ENCODE results near the gene MAP3K14. TPM values are rescaled to one million over a fixed set of nuclear protein-coding genes. Genes with fewer than 3 reads are reported as not detected.
"Not testable (repeated sequence)": the region's sequence is repeated elsewhere in the genome, so short reads cannot be mapped to it uniquely, and the experiment has no call there.

The MAP3K14 gene
- total RNA-seq, 1 experiment from 2014 or later: 58.3 TPM

GRCh38 chr17:45306094-45306493 is 10.7 kb downstream of the MAP3K14 start:
- ChIA-PET CTCF (no interaction called here), POLR2A (ENCODE audit: unreplicated experiment) (no interaction called here)
- no peak for DNase-seq
- peaks cover 50% of the 10 kb centered on the region for H3K36me3 ChIP-seq (ENCODE audit: low read depth)
- no peak overlapping the region for H3K4me3 ChIP-seq
- H4K20me1 ChIP-seq (ENCODE audit: insufficient read depth): peaks cover 34% of the 10 kb centered on the region
- no peak overlapping the region for H3K27ac ChIP-seq
- H3K9me3 ChIP-seq (ENCODE audit: insufficient read depth, low read depth): no peaks in the 10 kb centered on the region
- H3K27me3 ChIP-seq (ENCODE audit: insufficient read depth, low read depth): no peaks in the 10 kb centered on the region
- BruUV-seq (replicated peaks): no TSS peak
- H2AFZ ChIP-seq: no peak overlapping the region
- peaks cover 68% of the 10 kb centered on the region for H3F3A ChIP-seq (ENCODE audit: insufficient read depth, low read depth)
- no peaks in the 10 kb centered on the region for H3K9me2 ChIP-seq (ENCODE audit: insufficient read depth)
- no peak overlapping the region for H3K4me2 ChIP-seq
- TF ChIP-seq CTCF (conservative IDR thresholded peaks at IDR 0.05) (no peak), EZH2 (IDR thresholded peaks at IDR 0.05; ENCODE audit: low read depth) (no peak)
- intact Hi-C loops (cut with micrococcal nuclease; ENCODE audit: unreplicated experiment): no loop called here
- H3K79me2 ChIP-seq (ENCODE audit: low read depth): peaks cover 98% of the 10 kb centered on the region
- peaks cover 33% of the 10 kb centered on the region for H3K4me1 ChIP-seq (replicated peaks; ENCODE audit: insufficient read depth)

DNA sequence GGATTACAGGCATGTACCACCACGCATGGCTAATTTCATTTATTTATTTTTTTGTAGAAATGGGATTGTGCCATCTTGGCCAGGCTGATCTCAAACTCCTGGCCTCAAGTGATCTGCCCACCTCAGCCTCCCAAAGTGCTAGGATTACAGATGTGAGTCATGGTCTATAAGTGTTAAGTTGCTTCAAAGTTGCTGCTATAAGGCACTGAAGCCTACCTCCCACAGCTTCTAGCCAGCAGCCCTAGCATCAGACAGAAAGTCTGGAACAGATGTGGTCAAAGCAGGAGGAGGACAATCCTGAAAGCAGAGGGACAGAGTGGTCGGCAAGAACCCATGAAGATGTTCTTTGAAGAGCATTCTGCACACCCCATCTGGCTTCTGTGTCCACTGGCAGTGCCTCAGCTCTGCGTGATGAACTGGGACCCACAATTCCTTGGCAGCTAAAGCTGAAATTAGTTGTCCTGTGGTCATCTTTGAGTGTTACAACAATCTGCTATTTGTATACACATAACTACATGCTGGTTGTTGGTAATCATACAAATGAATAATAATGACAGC is 11.2 kb downstream of the MAP3K14 start:
- DNase-seq: no peak
- Histone ChIP-seq H3K36me3 (ENCODE audit: low read depth) (peaks cover 45% of the 10 kb centered on the region), H3K27me3 (ENCODE audit: insufficient read depth, low read depth) (no peaks in the 10 kb centered on the region), H2AFZ (no peak overlapping the region), H4K20me1 (ENCODE audit: insufficient read depth) (peaks cover 36% of the 10 kb centered on the region), H3K79me2 (ENCODE audit: low read depth) (peaks cover 98% of the 10 kb centered on the region), H3K9me3 (ENCODE audit: insufficient read depth, low read depth) (no peaks in the 10 kb centered on the region), H3K4me1 (replicated peaks; ENCODE audit: insufficient read depth) (peaks cover 28% of the 10 kb centered on the region), H3K9me2 (ENCODE audit: insufficient read depth) (no peaks in the 10 kb centered on the region), H3K27ac (no peak overlapping the region), H3K4me2 (no peak overlapping the region), H3K4me3 (no peak overlapping the region), H3F3A (ENCODE audit: insufficient read depth, low read depth) (peaks cover 68% of the 10 kb centered on the region)
- intact Hi-C loops (cut with micrococcal nuclease; ENCODE audit: unreplicated experiment): no loop called here
- TF ChIP-seq CTCF (conservative IDR thresholded peaks at IDR 0.05): no peak
- no peak for TF ChIP-seq EZH2 (IDR thresholded peaks at IDR 0.05; ENCODE audit: low read depth)
- CTCF ChIA-PET: no interaction called here
- no TSS peak for BruUV-seq (replicated peaks)
- POLR2A ChIA-PET (ENCODE audit: unreplicated experiment): no interaction called here

DNA sequence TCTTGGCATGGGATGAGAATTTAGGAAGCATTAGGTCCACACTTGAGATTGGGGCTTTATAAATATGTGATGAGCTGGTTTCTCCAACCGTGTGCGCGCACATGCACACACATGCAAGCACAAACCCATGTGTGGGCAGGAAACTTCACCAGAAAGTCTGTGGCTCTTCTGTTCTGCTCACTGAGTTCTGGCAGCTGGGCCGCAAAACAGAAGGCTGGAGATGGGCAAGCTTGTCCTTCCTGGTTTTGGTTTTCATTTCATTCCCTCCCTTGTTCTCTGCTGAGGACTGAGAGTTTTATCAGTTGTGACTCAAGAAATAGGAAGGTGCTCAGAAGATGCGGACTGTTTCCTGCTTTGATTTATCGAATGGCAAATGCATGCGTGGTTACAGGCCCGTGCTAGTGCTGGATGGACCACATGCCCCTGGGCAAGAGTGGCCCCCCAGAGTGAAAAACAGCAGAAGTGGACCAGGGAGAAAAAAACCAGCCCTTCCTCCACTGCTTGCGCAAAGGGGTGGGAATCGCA is 14.1 kb downstream of the MAP3K14 start:
- peaks cover 11% of the 10 kb centered on the region for H3K4me1 ChIP-seq (replicated peaks; ENCODE audit: insufficient read depth)

DNA sequence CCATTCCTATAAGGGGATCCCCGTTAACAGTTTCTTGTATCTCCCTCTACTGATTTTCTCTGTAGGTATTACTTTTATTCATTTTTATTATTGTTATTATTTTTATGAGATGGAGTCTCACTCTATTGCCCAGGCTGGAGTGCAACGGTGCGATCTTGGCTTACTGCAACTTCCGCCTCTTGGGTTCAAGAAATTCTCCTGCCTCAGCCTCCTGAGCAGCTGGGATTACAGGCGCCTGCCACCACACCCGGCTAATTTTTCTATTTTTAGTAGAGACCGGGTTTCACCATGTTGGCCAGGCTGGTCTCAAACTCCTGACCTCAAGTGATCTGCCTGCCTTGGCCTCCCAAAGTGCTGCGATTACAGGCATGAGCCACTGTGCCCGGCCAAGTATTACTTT is 14.6 kb downstream of the MAP3K14 start:
- H3K9me2 ChIP-seq (ENCODE audit: insufficient read depth); H3K4me3 ChIP-seq; intact Hi-C loops (cut with micrococcal nuclease; ENCODE audit: unreplicated experiment); H2AFZ ChIP-seq; H3K27ac ChIP-seq; DNase-seq; H3K27me3 ChIP-seq (ENCODE audit: insufficient read depth, low read depth); H3K4me2 ChIP-seq; H3K9me3 ChIP-seq (ENCODE audit: insufficient read depth, low read depth); BruUV-seq (replicated peaks); POLR2A ChIA-PET (ENCODE audit: unreplicated experiment): not testable (repeated sequence)
- Histone ChIP-seq H3K36me3 (ENCODE audit: low read depth) (peaks cover 37% of the 10 kb centered on the region), H3K79me2 (ENCODE audit: low read depth) (peaks cover 98% of the 10 kb centered on the region), H3K4me1 (replicated peaks; ENCODE audit: insufficient read depth) (peaks cover 11% of the 10 kb centered on the region), H3F3A (ENCODE audit: insufficient read depth, low read depth) (peaks cover 69% of the 10 kb centered on the region), H4K20me1 (ENCODE audit: insufficient read depth) (peaks cover 28% of the 10 kb centered on the region)
- CTCF ChIA-PET: interaction anchor here (0.7 kb wide), 1 partner anchor 10 kb away, joined by 5 read pairs; no protein-coding TSS in a partner anchor

More for the DNA sequence above, 14.1 kb downstream of the MAP3K14 start:
- Histone ChIP-seq H4K20me1 (ENCODE audit: insufficient read depth) (peaks cover 28% of the 10 kb centered on the region), H2AFZ (no peak overlapping the region), H3K79me2 (ENCODE audit: low read depth) (peaks cover 98% of the 10 kb centered on the region), H3K4me2 (no peak overlapping the region), H3K9me3 (ENCODE audit: insufficient read depth, low read depth) (no peaks in the 10 kb centered on the region), H3K27ac (no peak overlapping the region), H3K36me3 (ENCODE audit: low read depth) (peaks cover 32% of the 10 kb centered on the region), H3K9me2 (ENCODE audit: insufficient read depth) (no peaks in the 10 kb centered on the region), H3F3A (ENCODE audit: insufficient read depth, low read depth) (peaks cover 69% of the 10 kb centered on the region), H3K4me3 (no peak overlapping the region), H3K27me3 (ENCODE audit: insufficient read depth, low read depth) (no peaks in the 10 kb centered on the region)
- TF ChIP-seq CTCF (conservative IDR thresholded peaks at IDR 0.05) (no peak), EZH2 (IDR thresholded peaks at IDR 0.05; ENCODE audit: low read depth) (no peak)
- ChIA-PET POLR2A (ENCODE audit: unreplicated experiment) (no interaction called here), CTCF (no interaction called here)
- intact Hi-C loops (cut with micrococcal nuclease; ENCODE audit: unreplicated experiment): no loop called here
- BruUV-seq (replicated peaks): no TSS peak
- no peak for DNase-seq
